Activated naive CD8-positive, alpha-beta T cell treated with anti-CD3 and anti-CD28 coated beads for 36 hours (primary cell): ENCODE results near the gene PIEZO1. TPM values are rescaled to one million over a fixed set of nuclear protein-coding genes. Genes with fewer than 3 reads are reported as not detected.

Experiments used
- DNase-seq: peaks from one replicate; pipeline ENCODE4 v3.0.0; 2021
- H3K27ac Mint-ChIP-seq: one replicate; pipeline ENCODE4 v1.8.0; 2022; ENCODE audit warnings: mild to moderate bottlenecking, moderate library complexity, mixed read lengths
- H3K27me3 Mint-ChIP-seq: one replicate; pipeline ENCODE4 v1.8.0; 2022; ENCODE audit warnings: mild to moderate bottlenecking, mixed read lengths
- H3K36me3 Mint-ChIP-seq: one replicate; pipeline ENCODE4 v1.8.0; 2021; ENCODE audit warnings: mild to moderate bottlenecking, mixed read lengths
- H3K4me1 Mint-ChIP-seq: one replicate; pipeline ENCODE4 v1.8.0; 2021; ENCODE audit warnings: mixed read lengths
- H3K4me3 Mint-ChIP-seq: one replicate; pipeline ENCODE4 v1.8.0; 2022; ENCODE audit warnings: mild to moderate bottlenecking, moderate library complexity, mixed read lengths
- H3K9me3 Mint-ChIP-seq: one replicate; pipeline ENCODE4 v1.8.0; 2022; ENCODE audit warnings: mixed read lengths
- total RNA-seq, 2 experiments: library from RNA; stranded (reverse); gene quantifications; one replicate each; pipeline ENCODE4 v1.2.3, GENCODE V29; 2021

PIEZO1 gene
- total RNA-seq, 2 experiments from 2014 or later = 86.7 to 87.0 TPM

GRCh38 chr16:88820385-88821025, 35.5 kb upstream of the PIEZO1 start:
- Mint-ChIP-seq H3K27me3 (no peaks in the 10 kb centered on the region), H3K27ac (no peak overlapping the region), H3K36me3 (no peaks in the 10 kb centered on the region), H3K4me3 (no peak overlapping the region), H3K9me3 (no peaks in the 10 kb centered on the region), H3K4me1 (no peaks in the 10 kb centered on the region)
- no peak for DNase-seq

GRCh38 chr16:88819126-88819525, 34.1 kb upstream of the PIEZO1 start:
- H3K36me3 Mint-ChIP-seq = no peaks in the 10 kb centered on the region
- H3K9me3 Mint-ChIP-seq = no peaks in the 10 kb centered on the region
- no peak overlapping the region for H3K4me3 Mint-ChIP-seq
- no peak overlapping the region for H3K27ac Mint-ChIP-seq
- no peak for DNase-seq
- no peaks in the 10 kb centered on the region for H3K4me1 Mint-ChIP-seq
- H3K27me3 Mint-ChIP-seq = no peaks in the 10 kb centered on the region

GRCh38 chr16:88818575-88818874, 33.5 kb upstream of the PIEZO1 start:
- DNase-seq = no peak
- H3K36me3 Mint-ChIP-seq = no peaks in the 10 kb centered on the region
- H3K4me1 Mint-ChIP-seq = no peaks in the 10 kb centered on the region
- H3K27ac Mint-ChIP-seq = no peak overlapping the region
- no peaks in the 10 kb centered on the region for H3K27me3 Mint-ChIP-seq
- no peak overlapping the region for H3K4me3 Mint-ChIP-seq
- no peaks in the 10 kb centered on the region for H3K9me3 Mint-ChIP-seq

- H3K27ac Mint-ChIP-seq = no peak overlapping the region
- H3K27me3 Mint-ChIP-seq = no peaks in the 10 kb centered on the region
- no peaks in the 10 kb centered on the region for H3K9me3 Mint-ChIP-seq
- no peak for DNase-seq
- H3K36me3 Mint-ChIP-seq = no peaks in the 10 kb centered on the region
- no peak overlapping the region for H3K4me3 Mint-ChIP-seq
- H3K4me1 Mint-ChIP-seq = no peaks in the 10 kb centered on the region
These were observed 33.0 kb upstream of the PIEZO1 start for GRCh38 chr16:88817785-88818574.

GRCh38 chr16:88816736-88817535, 31.9 kb upstream of the PIEZO1 start:
- Mint-ChIP-seq H3K9me3 (no peaks in the 10 kb centered on the region), H3K4me1 (peaks cover 4% of the 10 kb centered on the region), H3K36me3 (no peaks in the 10 kb centered on the region), H3K27me3 (no peaks in the 10 kb centered on the region), H3K27ac (no peak overlapping the region), H3K4me3 (no peak overlapping the region)
- DNase-seq = no peak

GRCh38 chr16:88815901-88816589, 31.0 kb upstream of the PIEZO1 start:
- H3K27me3 Mint-ChIP-seq = no peaks in the 10 kb centered on the region
- H3K4me1 Mint-ChIP-seq = peaks cover 4% of the 10 kb centered on the region
- no peaks in the 10 kb centered on the region for H3K9me3 Mint-ChIP-seq
- DNase-seq = peak; percentile 73
- H3K36me3 Mint-ChIP-seq = peaks cover under 1% of the 10 kb centered on the region
- H3K27ac Mint-ChIP-seq = no peak overlapping the region
- H3K4me3 Mint-ChIP-seq = no peak overlapping the region

GRCh38 chr16:88815227-88815626, 30.2 kb upstream of the PIEZO1 start:
- Mint-ChIP-seq H3K9me3 (no peaks in the 10 kb centered on the region), H3K4me3 (no peak overlapping the region), H3K27me3 (no peaks in the 10 kb centered on the region), H3K36me3 (peaks cover 8% of the 10 kb centered on the region), H3K4me1 (peaks cover 6% of the 10 kb centered on the region), H3K27ac (no peak overlapping the region)
- no peak for DNase-seq

- Mint-ChIP-seq H3K4me1 (peaks cover 14% of the 10 kb centered on the region), H3K27me3 (no peaks in the 10 kb centered on the region), H3K4me3 (peak overlapping the region; percentile 43), H3K36me3 (peaks cover 15% of the 10 kb centered on the region), H3K9me3 (no peaks in the 10 kb centered on the region), H3K27ac (peak overlapping the region; percentile 8)
- DNase-seq = no peak
These were observed 29.1 kb upstream of the PIEZO1 start for GRCh38 chr16:88814144-88814502.

GRCh38 chr16:88813269-88814143, 28.5 kb upstream of the PIEZO1 start:
- Mint-ChIP-seq H3K36me3 (peaks cover 20% of the 10 kb centered on the region), H3K27me3 (no peaks in the 10 kb centered on the region), H3K4me3 (peak overlapping the region; percentile 43), H3K27ac (peak overlapping the region; percentile 8), H3K9me3 (no peaks in the 10 kb centered on the region), H3K4me1 (peaks cover 19% of the 10 kb centered on the region)
- DNase-seq = no peak

GRCh38 chr16:88812513-88813268, 27.7 kb upstream of the PIEZO1 start:
- peaks cover 27% of the 10 kb centered on the region for H3K36me3 Mint-ChIP-seq
- H3K4me1 Mint-ChIP-seq = peaks cover 26% of the 10 kb centered on the region
- H3K4me3 Mint-ChIP-seq = peak overlapping the region; percentile 84
- no peaks in the 10 kb centered on the region for H3K27me3 Mint-ChIP-seq
- no peaks in the 10 kb centered on the region for H3K9me3 Mint-ChIP-seq
- no peak for DNase-seq
- H3K27ac Mint-ChIP-seq = peak overlapping the region; percentile 94

- Mint-ChIP-seq H3K36me3 (peaks cover 33% of the 10 kb centered on the region), H3K4me3 (peak within 1 kb of the TSS; percentile 94), H3K4me1 (peaks cover 29% of the 10 kb centered on the region), H3K27me3 (no peaks in the 10 kb centered on the region), H3K9me3 (no peaks in the 10 kb centered on the region), H3K27ac (peak within 1 kb of the TSS; percentile 97)
- peak; percentile 98 for DNase-seq
These were observed 26.9 kb upstream of the PIEZO1 start, which contains the start of gene APRT for GRCh38 chr16:88811769-88812512. Gene APRT, minus strand, starts transcription at chr16:88811928. Its CDS starts 29 bp downstream, at chr16:88811899.

GRCh38 chr16:88810912-88811768, 26.1 kb upstream of the PIEZO1 start:
- Mint-ChIP-seq H3K4me1 (peaks cover 29% of the 10 kb centered on the region), H3K4me3 (peak overlapping the region; percentile 94), H3K27me3 (no peaks in the 10 kb centered on the region), H3K9me3 (no peaks in the 10 kb centered on the region), H3K27ac (peak overlapping the region; percentile 96), H3K36me3 (peaks cover 37% of the 10 kb centered on the region)
- peak; percentile 82 for DNase-seq
